WTC11 (cell line): ENCODE measurements around the gene RRBP1. TPM values are rescaled to one million over a fixed set of nuclear protein-coding genes. Genes with fewer than 3 reads are reported as not detected.

Experiments used
- ATAC-seq: fragments of 200-7000 bp; cut with Tn5 transposase; 2 replicates; pipeline ENCODE4 v1.10.0; 2021; ENCODE audit warnings: mild to moderate bottlenecking, moderate library complexity
- CTCF ChIA-PET: fragments of 300-600 bp; sonication (Branson Sonifier 250); formaldehyde crosslinking; loops from one replicate; lab custom pipeline; 2021; ENCODE audit warnings: antibody characterized with exemption; lab: Charles Lee
- POLR2A ChIA-PET: fragments of 350-600 bp; sonication (Branson Sonifier 250); formaldehyde crosslinking; loops from one replicate; lab custom pipeline; 2021; ENCODE audit warnings: antibody characterized with exemption; lab: Charles Lee
- DNase-seq: peaks from one replicate; pipeline ENCODE4 v3.0.0; 2021; ENCODE audit warnings: low spot score
- H3K27ac Mint-ChIP-seq: 2 replicates; pipeline ENCODE4 v1.8.0; 2021; ENCODE audit warnings: mixed read lengths
- H3K27me3 Mint-ChIP-seq: 2 replicates; pipeline ENCODE4 v1.8.0; 2021; ENCODE audit warnings: low read depth, mild to moderate bottlenecking, moderate library complexity, mixed read lengths
- H3K36me3 Mint-ChIP-seq: 2 replicates; pipeline ENCODE4 v1.8.0; 2021; ENCODE audit warnings: mixed read lengths
- H3K4me1 Mint-ChIP-seq: 2 replicates; pipeline ENCODE4 v1.8.0; 2022; ENCODE audit warnings: mixed read lengths
- H3K4me3 Mint-ChIP-seq: 2 replicates; pipeline ENCODE4 v1.8.0; 2021; ENCODE audit warnings: mild to moderate bottlenecking, moderate library complexity, mixed read lengths
- H3K9me3 Mint-ChIP-seq: 2 replicates; pipeline ENCODE4 v1.8.0; 2021; ENCODE audit warnings: mixed read lengths
- ATF2 ChIP-seq: sonication (generic); formaldehyde crosslinking; IDR thresholded peaks from 2 replicates; pipeline ENCODE4 v1.8.1; 2022; ENCODE audit warnings: low read depth, missing genetic modification reagents, borderline replicate concordance
- CBFB ChIP-seq: sonication (generic); formaldehyde crosslinking; IDR thresholded peaks from 2 replicates; pipeline ENCODE4 v1.8.1; 2022; ENCODE audit warnings: mild to moderate bottlenecking, low read depth, missing genetic modification reagents
- CREM ChIP-seq: sonication (generic); formaldehyde crosslinking; IDR thresholded peaks from 2 replicates; pipeline ENCODE4 v1.8.1; 2022; ENCODE audit warnings: mild to moderate bottlenecking, missing genetic modification reagents, moderate library complexity
- ELF4 ChIP-seq: sonication (generic); formaldehyde crosslinking; IDR thresholded peaks from 2 replicates; pipeline ENCODE4 v1.8.1; 2022; ENCODE audit warnings: low read depth, mild to moderate bottlenecking, moderate library complexity, missing genetic modification reagents
- ERG ChIP-seq: fragments of 250-450 bp; sonication (Bioruptor Pico); IDR thresholded peaks from 2 replicates; pipeline ENCODE4 v1.8.0; 2021; ENCODE audit warnings: mild to moderate bottlenecking
- FOXJ3 ChIP-seq: sonication (generic); formaldehyde crosslinking; IDR thresholded peaks from 2 replicates; pipeline ENCODE4 v1.9.0; 2021; ENCODE audit warnings: missing genetic modification reagents, mild to moderate bottlenecking, borderline replicate concordance
- KAT7 ChIP-seq: sonication (generic); formaldehyde crosslinking; IDR thresholded peaks from 2 replicates; pipeline ENCODE4 v1.8.1; 2023; ENCODE audit warnings: missing genetic modification reagents, mild to moderate bottlenecking, borderline replicate concordance
- NR1H2 ChIP-seq: sonication (generic); formaldehyde crosslinking; IDR thresholded peaks from 2 replicates; pipeline ENCODE4 v1.9.0; 2021; ENCODE audit warnings: mild to moderate bottlenecking, moderate library complexity, missing genetic modification reagents
- NR2C2 ChIP-seq: sonication (generic); formaldehyde crosslinking; IDR thresholded peaks from 2 replicates; pipeline ENCODE4 v1.8.0; 2022; ENCODE audit warnings: mild to moderate bottlenecking, missing genetic modification reagents
- SMAD4 ChIP-seq: sonication (generic); formaldehyde crosslinking; IDR thresholded peaks from 2 replicates; pipeline ENCODE4 v1.8.0; 2022; ENCODE audit warnings: mild to moderate bottlenecking, missing genetic modification reagents
- TCF7 ChIP-seq: sonication (generic); formaldehyde crosslinking; IDR thresholded peaks from 2 replicates; pipeline ENCODE4 v1.8.0; 2022; ENCODE audit warnings: mild to moderate bottlenecking, low read depth, missing genetic modification reagents, moderate library complexity
- USF1 ChIP-seq: sonication (generic); formaldehyde crosslinking; IDR thresholded peaks from 2 replicates; pipeline ENCODE4 v1.8.0; 2022; ENCODE audit warnings: mild to moderate bottlenecking, missing genetic modification reagents
- ZBTB21 ChIP-seq: sonication (generic); formaldehyde crosslinking; IDR thresholded peaks from 2 replicates; pipeline ENCODE4 v1.8.1; 2023; ENCODE audit warnings: mild to moderate bottlenecking, missing genetic modification reagents, borderline replicate concordance
- ZBTB43 ChIP-seq: sonication (generic); formaldehyde crosslinking; IDR thresholded peaks from 2 replicates; pipeline ENCODE4 v1.8.1; 2023; ENCODE audit warnings: mild to moderate bottlenecking, missing genetic modification reagents
- ZNF263 ChIP-seq: sonication (generic); formaldehyde crosslinking; IDR thresholded peaks from 2 replicates; pipeline ENCODE4 v1.8.1; 2022; ENCODE audit warnings: low read depth, mild to moderate bottlenecking, moderate library complexity, missing genetic modification reagents
- ZNF416 ChIP-seq: fragments of 250-450 bp; sonication (Bioruptor Pico); IDR thresholded peaks from 2 replicates; pipeline ENCODE4 v1.9.0; 2021; ENCODE audit warnings: mild to moderate bottlenecking, inconsistent platforms
- ZSCAN18 ChIP-seq: fragments of 250-450 bp; sonication (Bioruptor Pico); IDR thresholded peaks from 2 replicates; pipeline ENCODE4 v2.1.2; 2022; ENCODE audit warnings: mild to moderate bottlenecking, moderate library complexity
- total RNA-seq: library from RNA; stranded (reverse); gene quantifications from 3 replicates; pipeline ENCODE4 v1.2.3, GENCODE V29; 2021

RRBP1 gene
- total RNA-seq, 1 experiment from 2014 or later, result 171 TPM

GRCh38 chr20:17663040-17663399, 19.0 kb downstream of the RRBP1 start:
- POLR2A ChIA-PET, result no interaction called here
- CTCF ChIA-PET, result no interaction called here
- DNase-seq (no peak), ATAC-seq (no peak)
- Mint-ChIP-seq H3K27ac (no peak overlapping the region), H3K36me3 (peaks cover 28% of the 10 kb centered on the region)
- no peak for TF ChIP-seq ZNF263 (CRISPR knock-in tag)
- TF ChIP-seq ZNF416 (CRISPR knock-in tag), result no peak
- TF ChIP-seq NR2C2 (CRISPR knock-in tag), result no peak
- no peak for TF ChIP-seq ELF4 (CRISPR knock-in tag)
- TF ChIP-seq ERG (CRISPR knock-in tag), result no peak
- TF ChIP-seq CBFB, result no peak
- TF ChIP-seq ZSCAN18 (CRISPR knock-in tag), result no peak
- TF ChIP-seq, all 79 proteins: peak for 0
- Mint-ChIP-seq H3K9me3 (peaks cover 15% of the 10 kb centered on the region), H3K4me3 (no peak overlapping the region), H3K4me1 (peaks cover 65% of the 10 kb centered on the region), H3K27me3 (no peaks in the 10 kb centered on the region)

GRCh38 chr20:17662333-17663039, 19.6 kb downstream of the RRBP1 start:
- H3K36me3 Mint-ChIP-seq, result peaks cover 33% of the 10 kb centered on the region
- H3K9me3 Mint-ChIP-seq, result peaks cover 16% of the 10 kb centered on the region
- no peak for TF ChIP-seq ZBTB21
- ChIA-PET CTCF (interaction anchor here (0.6 kb wide), 1 partner anchor 156 kb away, joined by 3 read pairs; no protein-coding TSS in a partner anchor), POLR2A (no interaction called here)
- no peak overlapping the region for H3K4me3 Mint-ChIP-seq
- DNase-seq, result no peak
- H3K27ac Mint-ChIP-seq, result peak overlapping the region; percentile 71; the same call in 1 of the 2 replicates
- H3K4me1 Mint-ChIP-seq, result peaks cover 67% of the 10 kb centered on the region
- no peak for ATAC-seq
- H3K27me3 Mint-ChIP-seq, result no peaks in the 10 kb centered on the region

- peaks cover 16% of the 10 kb centered on the region for H3K9me3 Mint-ChIP-seq
- DNase-seq, result no peak
- H3K4me3 Mint-ChIP-seq, result no peak overlapping the region
- peaks cover 44% of the 10 kb centered on the region for H3K36me3 Mint-ChIP-seq
- H3K4me1 Mint-ChIP-seq, result peaks cover 67% of the 10 kb centered on the region
- CTCF ChIA-PET, result interaction anchor here (1.1 kb wide), 1 partner anchor 12 kb away, joined by 3 read pairs; no protein-coding TSS in a partner anchor
- POLR2A ChIA-PET, result no interaction called here
- TF ChIP-seq KAT7 (CRISPR knock-in tag) (no peak), ERG (CRISPR knock-in tag) (no peak), ZBTB43 (no peak), USF1 (no peak), CBFB (no peak), NR1H2 (CRISPR knock-in tag) (no peak), SMAD4 (no peak), TCF7 (CRISPR knock-in tag) (no peak), FOXJ3 (CRISPR knock-in tag) (no peak), CREM (no peak), ATF2 (CRISPR knock-in tag) (no peak)
- no peaks in the 10 kb centered on the region for H3K27me3 Mint-ChIP-seq
- H3K27ac Mint-ChIP-seq, result peak overlapping the region; percentile 51; the same call in 1 of the 2 replicates
- no peak for ATAC-seq
These were observed 20.8 kb downstream of the RRBP1 start for GRCh38 chr20:17661121-17661744.
